Right renal pelvis (tissue), 4 donors: Measurements from ENCODE around the gene HAUS3. TPM values are rescaled to one million over a fixed set of nuclear protein-coding genes. Genes with fewer than 3 reads are reported as not detected.
"Not testable (repeated sequence)": the region's sequence is repeated elsewhere in the genome, so short reads cannot be mapped to it uniquely, and the experiment has no call there.

Source experiments
- DNase-seq, 4 donors: peaks; one replicate each; pipeline ENCODE4 v3.0.0-alpha.2; 2013; ENCODE audit warnings: low read depth in 4 of 4, low spot score in 3 of 4, missing footprints in 1 of 4
- polyA plus RNA-seq, 4 donors: library from polyadenylated mRNA; unstranded; fragments of 120-200 nt; gene quantifications; one replicate each; pipeline ENCODE4 v1.2.1, GENCODE V29; 2013; ENCODE audit not compliant: insufficient read length in 4 of 4

Gene HAUS3
- polyA plus RNA-seq, 4 donors = 18.7 to 23.1 (median 22.4) TPM

DNA sequence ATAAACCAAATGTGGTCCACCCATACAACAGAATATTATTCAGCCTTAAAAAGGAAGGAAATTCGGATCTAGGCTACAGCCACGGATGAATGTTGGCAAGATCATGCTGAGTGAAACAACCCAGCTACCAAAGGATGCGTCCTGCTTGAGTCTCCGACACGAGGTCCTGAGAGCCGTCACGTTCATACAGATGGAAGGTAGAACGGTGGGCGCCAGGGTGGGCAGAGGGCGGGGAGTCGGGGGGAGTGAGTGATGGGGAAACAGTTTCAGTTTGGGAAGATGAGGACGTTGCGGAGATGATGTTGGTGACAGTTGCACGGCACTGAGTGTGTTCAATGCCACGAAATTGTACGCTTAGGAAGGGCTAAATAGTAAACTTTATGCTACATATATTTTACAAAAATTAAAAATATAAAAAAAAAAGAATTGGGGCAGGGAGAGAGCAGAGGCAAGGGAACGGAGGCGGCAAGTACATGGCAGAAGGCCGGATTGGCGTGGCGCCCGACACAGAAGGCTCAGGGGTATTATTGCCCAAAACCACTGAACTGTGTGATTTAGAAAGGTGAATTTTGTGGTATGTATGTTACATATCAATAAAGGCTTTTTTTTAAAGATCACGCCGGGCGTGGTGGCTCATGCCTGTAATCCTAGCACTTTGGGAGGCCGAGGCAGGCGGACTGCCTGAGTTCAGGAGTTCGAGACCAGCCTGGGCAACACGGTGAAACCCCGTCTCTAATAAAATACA, 34.8 kb upstream of the HAUS3 start:
- DNase-seq = no peak

DNA sequence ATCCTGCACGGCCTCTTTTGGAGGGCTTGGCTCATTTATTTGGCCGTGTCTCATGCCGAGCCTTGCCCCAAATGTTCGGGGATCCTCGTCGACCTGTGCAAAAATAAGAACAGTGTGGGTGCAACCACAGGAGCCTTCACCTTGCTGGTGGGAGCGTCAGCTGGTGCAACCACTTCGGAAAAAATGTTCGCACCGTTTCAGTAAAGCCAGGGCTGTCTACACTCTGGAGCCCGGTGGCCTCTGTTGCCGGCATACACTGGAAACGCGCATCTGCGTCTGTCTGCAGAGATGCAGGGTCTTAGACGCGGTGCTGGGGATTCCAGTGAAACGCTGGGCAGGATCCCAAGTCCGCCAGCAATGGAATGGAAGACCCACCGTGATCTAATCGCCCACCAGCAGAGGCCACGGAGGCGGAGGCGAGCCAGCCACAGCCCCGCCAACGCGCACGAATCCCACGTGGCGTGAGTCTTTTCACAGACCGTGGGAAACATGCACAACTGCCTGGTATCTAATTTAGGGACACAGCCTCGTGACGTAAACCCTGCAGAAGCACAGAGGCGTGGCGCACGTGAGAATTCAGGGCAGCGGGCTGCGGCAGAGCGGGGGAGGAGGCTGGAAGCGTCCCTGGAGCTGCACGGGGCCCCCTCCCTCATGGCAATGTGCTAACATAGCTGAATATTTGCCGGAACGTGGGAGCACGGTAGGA, 33.8 kb upstream of the HAUS3 start:
- no peak for DNase-seq

DNA sequence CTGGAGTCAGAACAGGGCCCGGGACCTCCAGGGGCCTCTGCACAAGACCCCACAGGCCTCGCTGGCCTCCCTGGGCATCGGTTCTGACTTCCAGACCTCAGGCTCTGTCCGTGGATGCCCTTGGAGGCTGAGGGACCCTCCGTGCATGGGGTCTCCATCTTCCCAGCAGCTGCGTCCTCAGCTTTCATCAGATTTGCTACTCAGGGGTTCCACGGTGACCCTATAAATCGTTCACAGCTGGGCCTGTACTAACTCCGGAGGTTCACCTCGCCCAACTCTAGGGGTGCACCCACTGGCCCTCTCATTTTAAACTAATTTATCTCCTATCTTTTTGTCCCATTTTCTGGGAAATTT, 33.1 kb upstream of the HAUS3 start:
- DNase-seq = not testable (repeated sequence)

DNA sequence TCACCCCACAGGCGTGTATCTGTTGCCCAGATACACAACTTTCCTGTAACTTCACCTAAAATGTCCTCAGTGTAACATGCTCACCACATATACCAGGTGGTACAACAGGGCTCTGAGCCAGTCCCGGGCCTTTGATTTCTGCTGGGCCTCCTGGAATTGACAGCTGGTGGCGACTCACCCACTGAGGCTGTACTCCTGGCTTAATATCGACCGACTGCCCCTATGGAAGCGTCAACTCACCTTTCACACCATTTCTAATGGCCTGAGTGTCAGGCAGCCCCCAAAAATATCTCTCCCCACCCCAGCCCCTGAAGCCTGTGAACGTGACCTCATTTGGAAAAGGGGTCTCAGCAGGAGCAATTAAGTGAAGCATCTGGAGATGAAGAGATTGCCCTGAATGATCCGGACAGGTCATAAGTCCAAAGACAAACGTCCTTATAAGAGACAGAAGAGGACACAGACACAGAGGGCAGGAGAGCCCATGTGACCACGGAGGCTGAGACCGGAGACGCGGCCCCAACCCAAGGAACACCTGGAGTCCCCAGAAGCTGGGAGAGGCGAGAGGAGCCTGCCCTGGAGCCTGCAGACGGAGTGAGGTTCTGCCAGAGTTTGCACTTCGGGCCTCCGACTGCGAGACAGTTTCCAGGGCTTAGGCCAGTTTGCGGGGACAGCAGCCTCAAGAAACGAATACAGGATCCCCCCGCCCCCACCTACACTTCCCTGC, 32.6 kb upstream of the HAUS3 start:
- DNase-seq = no peak

DNA sequence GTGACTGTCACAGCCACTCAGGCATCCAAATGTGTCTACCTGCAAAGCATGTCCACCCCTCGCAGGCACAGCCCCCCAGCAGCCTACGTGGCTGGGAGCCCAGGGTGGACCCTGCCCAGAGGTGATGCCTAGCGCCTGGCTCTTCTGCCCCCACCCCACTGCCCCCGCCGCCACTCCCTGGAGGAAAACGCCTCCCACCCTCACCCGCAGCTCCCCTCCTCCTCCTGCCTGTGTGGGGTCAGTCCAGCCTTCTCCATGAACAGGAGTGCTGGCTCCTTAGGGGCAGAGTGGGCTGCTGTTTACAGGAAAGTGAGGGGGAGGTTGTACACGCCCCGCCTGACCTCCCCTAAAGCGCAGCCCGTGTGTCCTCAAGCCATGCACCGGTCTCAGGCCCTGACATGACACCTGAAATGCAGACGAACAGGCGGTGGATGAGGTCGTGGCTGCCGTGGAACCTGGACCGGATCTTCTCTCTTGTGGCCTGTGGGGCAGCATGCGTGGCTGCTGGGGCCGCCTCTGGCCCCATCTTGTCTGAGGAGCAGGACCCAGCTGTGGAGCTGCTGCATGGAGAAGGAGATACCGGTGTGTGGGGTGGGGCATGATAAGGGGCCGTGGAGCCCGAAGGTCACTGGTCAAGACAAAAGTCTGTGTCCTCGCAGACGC, 31.9 kb upstream of the HAUS3 start:
- DNase-seq = no peak

DNA sequence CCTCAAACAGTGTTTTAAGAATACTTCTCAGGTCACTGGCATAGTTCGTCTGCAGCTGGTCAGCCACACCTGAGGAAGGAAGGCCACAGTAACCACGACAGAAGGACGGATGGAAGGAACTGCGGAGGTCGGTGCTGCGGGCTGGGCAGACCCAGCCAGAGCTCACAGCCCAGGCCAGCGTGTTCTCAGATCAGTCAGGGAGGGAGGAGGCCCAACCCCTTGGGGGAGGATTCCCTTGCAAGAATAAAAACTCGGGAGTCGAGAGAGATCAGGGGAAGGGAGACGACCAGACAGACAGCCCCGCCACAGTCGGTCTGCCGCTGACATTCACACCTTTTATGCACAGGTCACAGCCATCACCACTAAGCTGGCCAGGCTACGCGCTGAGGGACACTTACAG, 31.3 kb upstream of the HAUS3 start:
- DNase-seq = no peak

DNA sequence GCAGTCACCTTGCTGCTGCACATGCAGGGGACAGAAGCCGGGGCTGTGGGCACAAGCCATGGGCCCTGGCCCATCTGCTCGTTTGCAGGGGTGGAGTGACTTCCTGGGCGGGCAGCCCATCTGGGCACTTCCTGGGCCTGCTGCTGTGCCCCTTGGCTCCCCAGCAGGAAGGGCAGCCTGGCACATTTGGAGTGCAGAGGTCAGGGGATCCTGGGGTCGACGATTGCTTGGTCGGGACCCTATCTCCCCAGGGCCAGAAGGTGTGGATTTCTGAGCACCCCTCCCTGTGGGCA, 30.9 kb upstream of the HAUS3 start:
- no peak for DNase-seq

DNA sequence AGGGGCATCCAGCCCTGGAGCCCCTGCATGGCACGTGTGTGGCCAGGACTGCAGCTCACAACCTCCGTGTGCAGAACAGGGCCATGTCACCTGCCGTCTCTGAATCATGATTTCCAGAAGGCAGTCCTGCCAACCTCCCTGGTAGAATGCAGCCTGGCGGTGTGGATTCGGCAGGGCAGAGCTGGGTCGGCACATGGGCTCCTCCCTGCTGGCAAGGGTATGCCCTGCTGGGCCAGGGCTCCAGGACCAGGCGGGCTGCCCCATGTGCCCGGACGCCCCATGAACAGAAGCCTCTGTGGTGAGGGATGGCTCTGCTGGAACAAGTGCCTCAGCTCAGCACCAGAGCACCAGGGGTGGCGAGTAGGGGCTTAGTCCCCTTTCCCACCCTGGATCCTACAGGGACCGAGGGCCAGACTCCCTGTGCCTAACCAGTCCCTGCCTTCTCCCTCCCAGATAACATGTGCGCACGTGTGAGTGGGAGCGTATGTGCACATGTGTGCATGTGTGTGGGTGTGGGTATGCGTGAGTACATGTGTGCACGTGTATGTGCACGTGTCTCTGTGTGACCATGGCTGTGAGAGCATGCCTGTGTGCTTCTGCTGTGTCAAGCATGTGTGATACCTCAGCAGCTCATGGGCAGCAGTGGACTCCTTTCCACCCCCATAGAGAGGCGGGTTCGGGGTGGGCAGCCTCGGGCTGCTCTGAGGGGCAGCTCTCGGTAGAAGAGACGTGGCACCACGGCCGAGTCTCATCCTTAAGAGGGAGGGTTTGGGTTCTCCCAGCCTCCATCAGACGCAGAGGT, 30.3 kb upstream of the HAUS3 start:
- DNase-seq = no peak

DNA sequence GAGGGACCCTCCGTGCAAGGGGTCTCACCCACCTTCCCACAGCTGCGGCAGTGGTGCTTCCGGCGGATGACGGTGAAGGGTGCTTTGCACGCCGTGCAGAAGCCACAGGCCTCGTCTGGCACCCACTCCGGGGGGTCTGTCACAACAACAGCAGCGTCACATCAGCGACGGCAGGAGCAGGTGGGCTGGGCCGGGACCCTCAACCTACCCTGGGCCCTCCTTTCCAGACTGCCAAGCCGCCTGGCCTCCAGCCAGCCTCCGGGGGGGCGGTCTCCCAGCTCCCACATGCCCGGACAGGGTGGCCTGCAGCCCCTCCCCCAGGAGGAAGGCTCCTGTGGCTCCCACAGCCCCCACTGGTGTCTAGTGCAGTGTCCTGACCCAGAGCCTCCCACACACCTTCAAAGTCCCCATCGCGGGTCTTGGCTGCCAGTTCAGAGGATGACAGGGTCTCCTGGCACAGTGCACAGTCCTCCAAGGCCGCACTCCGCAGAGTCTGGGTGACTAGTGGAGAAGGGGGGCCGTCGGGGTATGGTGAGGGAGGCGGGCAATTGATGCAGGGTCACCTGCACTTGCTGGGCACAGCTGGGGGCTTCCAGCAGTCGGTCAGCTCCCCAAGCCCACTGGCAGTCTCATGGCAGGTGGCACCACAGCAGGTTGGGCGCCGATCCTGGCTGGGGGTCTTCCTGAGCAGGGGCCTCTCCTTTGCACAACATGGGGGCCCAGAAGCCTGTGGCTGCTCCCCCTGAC, 29.5 kb upstream of the HAUS3 start:
- DNase-seq = no peak

DNA sequence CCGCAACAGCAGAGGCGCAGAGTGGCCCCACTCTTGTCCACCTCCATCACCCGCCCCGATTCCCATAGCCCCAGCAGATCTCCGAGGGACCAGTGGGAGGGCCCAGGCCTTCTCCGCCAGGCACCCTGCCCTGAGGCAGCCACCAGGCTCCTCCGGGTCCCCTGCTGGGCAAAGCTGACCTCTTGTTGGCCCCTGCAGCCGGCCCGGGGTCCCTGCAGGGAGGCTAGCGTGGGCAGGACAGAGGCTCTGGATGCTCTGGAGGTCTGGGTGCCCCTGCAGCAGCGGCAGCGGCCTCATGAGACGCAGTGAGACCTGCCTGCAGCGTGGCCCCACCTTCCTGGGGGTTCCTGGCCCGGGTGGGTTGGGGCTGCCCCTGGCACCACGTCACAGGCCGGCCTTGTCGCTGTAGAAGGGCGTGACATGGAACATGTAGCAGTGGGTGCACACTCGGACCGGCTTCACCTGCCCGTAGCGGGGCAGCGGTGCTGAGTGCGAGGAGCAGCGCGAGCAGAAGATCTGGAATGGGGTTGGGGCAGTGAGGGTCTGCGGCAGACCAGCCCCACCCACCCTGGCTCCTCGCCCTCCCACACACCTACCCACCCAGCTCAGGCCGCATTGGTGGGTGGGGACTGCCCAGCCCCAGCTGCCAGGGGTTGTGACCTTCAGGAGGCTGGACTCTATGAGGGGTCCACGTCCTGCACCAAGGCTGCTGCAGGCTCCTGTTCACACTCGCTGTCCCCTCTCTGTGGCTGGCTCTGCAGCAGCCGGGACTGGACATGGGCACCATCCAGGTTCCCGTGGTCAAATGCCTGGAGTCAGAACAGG, 28.6 kb upstream of the HAUS3 start:
- no peak for DNase-seq

DNA sequence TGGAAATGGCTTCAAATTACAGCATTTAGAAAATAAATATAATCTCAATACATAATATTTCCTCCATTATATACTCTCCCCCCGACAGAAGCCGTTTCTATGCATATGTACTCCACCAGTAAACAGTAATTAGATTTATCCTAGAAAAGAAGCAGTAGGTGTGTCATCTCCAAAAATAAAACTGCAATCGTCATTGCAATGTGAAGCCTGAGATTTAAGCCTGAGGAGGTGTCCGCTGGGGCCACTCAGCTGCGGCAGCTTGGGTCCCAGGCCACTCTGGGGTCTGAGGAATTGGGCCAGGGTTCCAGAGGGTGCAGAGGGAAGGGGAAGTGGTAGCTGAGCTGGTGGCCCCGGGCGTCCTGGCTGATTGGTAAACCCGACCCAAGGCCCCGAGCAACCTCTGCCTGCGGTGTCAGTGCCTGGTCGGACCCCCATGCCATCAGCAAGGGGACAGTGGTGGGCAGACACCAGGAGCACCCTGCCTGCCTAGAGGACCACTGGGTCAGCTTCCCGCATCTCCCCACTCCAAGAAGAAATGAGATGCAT, 27.8 kb upstream of the HAUS3 start:
- DNase-seq = no peak

DNA sequence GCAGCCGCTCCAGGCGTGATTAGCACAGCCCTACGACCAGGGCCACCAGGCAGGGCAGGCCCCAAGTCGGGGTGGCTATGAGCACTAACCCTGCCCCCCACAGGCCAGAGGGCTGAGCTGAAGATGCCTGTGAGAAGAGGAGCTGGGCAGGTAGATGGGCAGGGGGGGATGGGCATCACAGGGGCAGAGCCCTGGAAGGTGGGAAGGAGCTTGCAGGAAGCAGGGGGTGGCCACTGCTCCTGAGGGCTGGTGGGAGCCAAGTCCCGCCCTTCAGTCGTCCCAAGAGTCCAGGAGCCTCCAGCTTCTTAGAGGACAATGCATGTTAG, 27.2 kb upstream of the HAUS3 start:
- DNase-seq = no peak

DNA sequence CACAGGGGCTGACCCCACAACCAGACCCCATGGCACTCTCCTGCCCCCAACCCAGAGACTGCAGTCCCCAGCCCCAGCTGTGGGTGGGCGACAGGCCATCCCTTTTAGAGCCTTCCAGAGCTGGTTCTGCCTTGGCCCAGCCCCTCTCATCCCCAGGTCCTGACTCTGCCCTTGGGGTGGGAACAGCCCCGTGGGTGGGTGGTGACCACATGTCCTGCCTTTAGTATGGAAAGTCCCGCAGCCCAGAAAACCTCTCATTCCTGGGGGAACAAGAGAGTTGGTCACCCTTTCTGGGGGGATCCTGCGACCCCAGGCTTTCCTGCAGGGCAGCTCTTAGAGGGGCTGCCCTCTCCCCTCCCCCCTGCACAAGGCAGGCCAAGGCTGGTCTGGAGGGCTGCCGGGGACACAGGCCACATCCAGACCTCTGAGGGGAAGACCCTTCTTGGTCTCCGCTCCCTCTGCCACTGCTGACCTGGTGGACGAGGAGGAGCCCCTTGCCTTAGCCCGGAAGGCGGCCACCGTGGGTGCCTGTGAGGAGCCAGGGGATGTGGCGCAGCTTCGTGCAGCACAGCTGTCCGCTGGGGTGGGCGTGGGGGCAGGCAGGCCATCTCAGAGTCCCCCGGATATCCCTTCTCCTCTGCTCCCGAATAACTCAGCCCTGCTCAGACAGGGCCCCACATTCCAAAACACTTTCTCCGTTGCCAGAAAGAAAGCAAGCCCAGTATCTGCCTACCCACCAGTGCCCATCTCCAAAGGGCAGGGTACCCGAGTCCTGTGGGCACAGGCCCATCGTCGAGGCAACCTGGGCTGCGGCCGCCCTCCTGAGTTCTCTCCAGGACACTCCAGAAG, 26.7 kb upstream of the HAUS3 start:
- no peak for DNase-seq

DNA sequence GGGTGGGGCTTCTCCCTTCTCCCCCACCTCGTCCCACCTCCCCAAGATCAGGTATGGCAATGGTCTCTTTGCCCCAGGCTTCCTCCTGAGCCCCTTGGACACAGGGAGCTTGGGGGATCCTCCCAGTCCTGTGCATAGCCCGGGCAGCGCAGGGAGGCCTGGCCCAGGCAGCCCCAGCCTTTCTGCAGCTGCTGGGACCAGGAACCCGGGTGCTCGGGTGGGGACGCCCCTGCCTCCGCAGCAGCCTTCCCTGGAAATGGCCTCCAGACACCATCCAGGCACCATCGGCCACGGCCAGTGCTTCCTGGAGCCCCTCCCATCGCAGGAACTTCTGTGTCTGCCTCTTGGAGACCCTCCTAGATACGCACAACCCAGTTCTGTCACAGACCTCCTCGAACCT, 25.9 kb upstream of the HAUS3 start:
- no peak for DNase-seq

DNA sequence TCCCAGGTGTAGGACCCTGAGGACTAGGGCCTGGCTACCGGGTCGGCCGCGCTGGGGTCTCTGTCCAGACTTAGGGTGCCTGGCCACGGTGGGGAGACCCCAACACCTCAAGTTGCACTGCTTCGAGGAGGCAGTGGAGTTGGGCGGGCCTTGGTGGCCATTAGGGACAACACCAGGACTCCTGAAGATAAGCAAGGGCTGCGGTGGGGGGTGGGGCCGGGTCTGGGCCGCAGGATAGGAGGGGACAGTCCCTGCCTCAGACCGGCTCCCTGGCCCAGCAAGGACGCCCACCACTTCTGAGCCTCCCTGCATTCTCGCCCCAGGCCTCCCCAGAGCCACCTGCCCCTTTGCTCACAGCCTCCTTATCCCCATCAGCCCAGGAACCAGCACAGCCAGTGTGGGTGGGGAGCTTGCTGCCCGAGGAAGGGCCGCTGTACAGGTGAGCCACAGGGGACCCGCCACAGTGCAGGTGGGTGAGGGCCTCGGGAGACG, 25.4 kb upstream of the HAUS3 start:
- no peak for DNase-seq

DNA sequence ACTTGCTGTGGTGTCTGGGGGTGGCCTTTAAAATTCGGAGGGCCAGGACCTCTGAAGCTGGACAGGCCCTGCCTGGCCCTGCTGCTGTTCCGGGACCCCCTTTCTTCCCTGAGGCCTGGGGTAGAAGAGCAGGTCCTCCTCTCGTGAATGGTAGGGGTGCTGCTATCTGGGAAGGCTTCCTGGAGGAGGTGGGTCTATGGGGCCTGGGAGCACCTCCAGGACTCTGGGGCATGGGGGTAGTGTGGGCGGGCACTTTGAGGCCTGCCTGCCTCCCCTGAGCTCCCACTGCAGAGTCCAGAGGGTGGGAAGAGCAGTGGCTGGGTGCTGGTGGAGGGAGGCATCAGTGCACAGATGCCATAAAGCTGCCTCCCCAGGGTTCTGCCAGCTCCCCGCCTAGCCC, 24.9 kb upstream of the HAUS3 start:
- no peak for DNase-seq

DNA sequence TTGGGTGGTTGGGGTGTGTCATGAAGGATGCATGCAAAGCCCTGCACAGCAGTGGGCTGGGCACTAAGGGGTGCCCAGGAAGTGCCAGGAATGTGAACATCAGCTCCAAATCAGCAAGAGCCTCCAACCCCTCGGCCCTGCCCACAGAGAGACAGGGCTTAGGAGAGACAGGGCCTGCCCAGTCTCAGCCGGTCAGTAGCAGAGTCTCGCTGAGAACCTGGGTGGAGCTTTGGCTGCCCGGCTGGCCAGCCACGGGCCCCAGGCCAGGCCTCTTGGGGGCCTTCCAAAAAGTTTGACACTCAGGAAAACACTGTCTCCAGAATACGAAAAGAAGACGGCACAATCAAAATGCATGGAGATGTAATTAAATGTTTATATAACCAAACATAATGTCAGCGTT, 24.3 kb upstream of the HAUS3 start:
- no peak for DNase-seq
